Naive B cell (primary cell): ENCODE measurements around the gene MARK4. TPM values are rescaled to one million over a fixed set of nuclear protein-coding genes. Genes with fewer than 3 reads are reported as not detected.
A peak's percentile ranks its signal among the peaks of the same experiment; 100 is the strongest.
"Not testable (repeated sequence)": the region's sequence is repeated elsewhere in the genome, so short reads cannot be mapped to it uniquely, and the experiment has no call there.

Experiments
- ATAC-seq, 2 donors: fragments of 150-1000 bp; cut with Tn5 transposase; 2 replicates each; pipeline ENCODE4 v1.10.0; 2021; ENCODE audit warnings: low read depth in 2 of 2, mild to moderate bottlenecking in 2 of 2, moderate library complexity in 2 of 2
- DNase-seq: peaks from one replicate; pipeline ENCODE4 v3.0.0; 2022
- H3K27ac Mint-ChIP-seq, 6 donors: one replicate each; pipeline ENCODE4 v1.8.0; 2020 to 2022; ENCODE audit warnings: mild to moderate bottlenecking in 6 of 6, mixed read lengths in 6 of 6, moderate library complexity in 5 of 6, inconsistent platforms in 2 of 6
- H3K27me3 Mint-ChIP-seq, 3 donors: one replicate each; pipeline ENCODE4 v1.8.0; 2021 to 2022; ENCODE audit warnings: mixed read lengths in 3 of 3, mild to moderate bottlenecking in 1 of 3
- H3K36me3 Mint-ChIP-seq, 2 donors: one replicate each; pipeline ENCODE4 v1.8.0; 2020 to 2022; ENCODE audit warnings: mixed read lengths in 2 of 2, inconsistent platforms in 1 of 2, mild to moderate bottlenecking in 1 of 2
- H3K4me1 Mint-ChIP-seq, 3 donors: one replicate each; pipeline ENCODE4 v1.8.0; 2020 to 2022; ENCODE audit warnings: mixed read lengths in 3 of 3, inconsistent platforms in 1 of 3, mild to moderate bottlenecking in 1 of 3, moderate library complexity in 1 of 3
- H3K4me3 Mint-ChIP-seq, 8 donors: one replicate each; pipeline ENCODE4 v1.8.0; 2020 to 2022; ENCODE audit warnings: mild to moderate bottlenecking in 8 of 8, mixed read lengths in 8 of 8, moderate library complexity in 8 of 8, inconsistent platforms in 2 of 8
- H3K9me3 Mint-ChIP-seq, 7 donors: one replicate each; pipeline ENCODE4 v1.8.0; 2020 to 2022; ENCODE audit warnings: mixed read lengths in 7 of 7, mild to moderate bottlenecking in 5 of 7, inconsistent platforms in 2 of 7, moderate library complexity in 1 of 7
- polyA plus RNA-seq, 6 donors: library from polyadenylated mRNA; unstranded; fragments of 300-500 nt; fragmentation: Illumina TruSeq; gene quantifications; one replicate each; pipeline ENCODE4 v1.2.3, GENCODE V29; 2021; ENCODE audit warnings: low read depth in 6 of 6

Gene MARK4
- polyA plus RNA-seq, 6 donors from 2014 or later, result 0.35 to 2.7 (median 0.82) TPM; not detected in 1

DNA sequence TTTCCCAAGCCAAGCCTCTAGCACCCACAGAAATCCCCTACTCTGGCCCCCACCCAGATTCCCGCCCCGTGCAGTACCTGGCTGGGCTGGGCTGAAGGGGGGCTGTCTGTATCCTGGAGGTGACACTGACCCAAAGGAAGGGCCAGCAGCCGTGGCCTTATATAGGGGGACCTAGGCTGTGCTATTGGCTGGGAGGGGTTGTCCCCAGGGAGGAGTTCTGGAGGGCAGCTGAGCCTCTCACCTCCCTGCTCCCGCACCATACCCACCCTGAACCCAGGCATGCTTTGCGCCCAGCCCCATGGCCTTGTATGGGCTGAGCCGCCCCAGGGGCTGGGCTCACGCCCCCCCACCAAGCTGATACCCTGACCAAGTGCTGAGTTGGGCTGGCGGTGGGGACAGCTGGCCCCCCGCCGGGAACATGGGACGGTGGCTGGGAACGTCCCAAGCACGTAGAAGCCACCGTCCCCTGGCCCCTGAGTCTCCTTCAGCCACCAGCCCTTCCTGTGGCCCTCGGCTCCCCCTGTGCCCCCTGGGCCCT is 71.7 kb downstream of the MARK4 start, which contains the start of gene CKM:
TSS of gene CKM (minus strand) at position 132 of the 538 bp plus-strand sequence. CDS start 3,162 bp downstream, outside the sequence.
- DNase-seq, result no peak
- H3K27me3 Mint-ChIP-seq, result peaks cover 16 to 60% (median 41%) of the 10 kb centered on the region in 3 donors
- no peak for ATAC-seq
- H3K27ac Mint-ChIP-seq, result no peak within 1 kb of the TSS
- H3K4me1 Mint-ChIP-seq, result peaks cover 4 to 8% (median 6%) of the 10 kb centered on the region in 3 donors
- H3K9me3 Mint-ChIP-seq, result no peaks in the 10 kb centered on the region
- H3K4me3 Mint-ChIP-seq, result peak within 1 kb of the TSS in 1 of 8 donors; percentile 81
- no peaks in the 10 kb centered on the region for H3K36me3 Mint-ChIP-seq

GRCh38 chr19:45323671-45324081 is 72.6 kb downstream of the MARK4 start:
- ATAC-seq, result no peak
- H3K27me3 Mint-ChIP-seq, result peaks cover 20 to 59% (median 38%) of the 10 kb centered on the region in 3 donors
- H3K4me1 Mint-ChIP-seq, result peaks cover 4 to 8% (median 6%) of the 10 kb centered on the region in 3 donors
- DNase-seq, result no peak
- peaks cover 0 to 4% (median 0%) of the 10 kb centered on the region in 7 donors for H3K9me3 Mint-ChIP-seq
- H3K27ac Mint-ChIP-seq, result no peak overlapping the region
- H3K4me3 Mint-ChIP-seq, result peak overlapping the region in 1 of 8 donors; percentile 81
- no peaks in the 10 kb centered on the region for H3K36me3 Mint-ChIP-seq

DNA sequence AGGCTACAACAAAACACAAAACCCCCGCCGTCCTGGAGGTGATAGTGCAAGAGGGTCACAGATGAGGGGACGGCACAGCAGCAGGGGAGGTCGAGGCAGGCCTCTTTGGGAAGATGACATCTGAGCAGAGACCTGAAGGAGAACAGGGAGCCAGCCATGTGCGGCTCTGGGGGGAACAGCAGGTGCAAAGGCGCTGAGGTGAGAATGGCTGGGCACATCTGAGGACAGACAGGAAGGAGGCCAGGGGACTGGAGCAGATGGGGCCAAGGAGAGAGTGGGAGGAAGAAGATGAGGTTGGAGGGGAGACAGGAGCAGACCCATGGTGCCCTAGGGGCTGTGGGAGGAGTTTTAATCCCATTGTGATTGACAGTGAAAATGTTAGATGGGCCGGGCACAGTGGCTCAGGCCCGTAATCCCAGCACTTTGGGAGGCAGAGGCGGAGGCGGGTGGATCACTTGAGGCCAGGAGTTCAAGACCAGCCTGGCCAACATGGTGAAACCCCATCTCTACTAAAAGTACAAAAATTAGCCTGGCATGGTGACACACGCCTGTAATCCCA is 73.4 kb downstream of the MARK4 start:
- peak overlapping the region in 2 of 6 donors; percentile 38 for H3K27ac Mint-ChIP-seq
- peaks cover 4 to 8% (median 6%) of the 10 kb centered on the region in 3 donors for H3K4me1 Mint-ChIP-seq
- peaks cover 20 to 56% (median 38%) of the 10 kb centered on the region in 3 donors for H3K27me3 Mint-ChIP-seq
- peaks cover 0 to 4% (median 0%) of the 10 kb centered on the region in 7 donors for H3K9me3 Mint-ChIP-seq
- no peak for DNase-seq
- ATAC-seq, result no peak
- peak overlapping the region in 1 of 8 donors; percentile 12 for H3K4me3 Mint-ChIP-seq
- H3K36me3 Mint-ChIP-seq, result no peaks in the 10 kb centered on the region

- ATAC-seq, result no peak
- Mint-ChIP-seq H3K4me3 (no peak overlapping the region), H3K9me3 (peaks cover 0 to 4% (median 0%) of the 10 kb centered on the region in 7 donors), H3K27ac (peak overlapping the region in 1 of 6 donors; percentile 20), H3K27me3 (peaks cover 18 to 50% (median 36%) of the 10 kb centered on the region in 3 donors), H3K36me3 (no peaks in the 10 kb centered on the region), H3K4me1 (peaks cover 4 to 8% (median 6%) of the 10 kb centered on the region in 3 donors)
- no peak for DNase-seq
These were observed 76.5 kb downstream of the MARK4 start for GRCh38 chr19:45327404-45328143.

- Mint-ChIP-seq H3K4me3 (no peak overlapping the region), H3K27ac (peak overlapping the region in 1 of 6 donors; percentile 32), H3K4me1 (peaks cover 2 to 3% (median 3%) of the 10 kb centered on the region in 3 donors)
These were observed 80.3 kb downstream of the MARK4 start for GRCh38 chr19:45331411-45331810.

DNA sequence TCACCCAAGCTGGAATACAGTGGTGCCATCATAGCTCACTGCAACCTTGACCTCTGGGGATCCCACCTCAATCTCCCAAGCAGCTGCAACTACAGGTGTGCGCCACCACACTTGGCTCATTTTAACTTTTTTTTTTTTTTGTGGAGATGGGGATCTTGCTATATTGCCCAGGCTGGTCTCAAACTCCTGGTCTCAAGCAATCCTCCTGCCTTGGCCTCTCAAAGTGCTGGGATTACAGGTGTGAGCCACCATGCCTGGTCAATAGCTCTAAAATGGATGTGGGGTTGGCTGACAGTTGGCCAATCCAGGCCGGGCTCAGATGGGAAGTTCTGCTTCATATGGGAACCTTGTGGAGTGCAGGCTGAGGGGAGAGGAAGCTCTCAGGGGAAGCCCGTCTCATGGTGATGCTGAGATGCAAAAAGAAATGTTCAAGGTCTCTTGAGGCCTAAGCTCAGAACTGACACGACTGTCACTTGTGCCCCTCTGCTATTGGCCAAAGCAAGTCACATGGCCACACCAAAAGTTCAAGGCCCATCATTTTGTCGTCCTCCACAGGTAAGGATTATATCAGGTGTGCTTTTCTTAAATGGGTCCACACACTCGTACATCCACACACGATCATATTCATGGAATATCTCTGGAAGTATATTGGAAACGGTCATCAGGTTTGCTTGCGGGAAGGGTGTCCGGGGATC is 82.7 kb downstream of the MARK4 start:
- peaks cover 0 to 3% (median 3%) of the 10 kb centered on the region in 3 donors for H3K4me1 Mint-ChIP-seq
- H3K27me3 Mint-ChIP-seq, result peaks cover 14 to 29% (median 15%) of the 10 kb centered on the region in 3 donors
- DNase-seq (no peak), ATAC-seq (no peak)
- peak overlapping the region in 1 of 6 donors; percentile 56 for H3K27ac Mint-ChIP-seq
- H3K36me3 Mint-ChIP-seq, result no peaks in the 10 kb centered on the region
- no peak overlapping the region for H3K4me3 Mint-ChIP-seq
- no peaks in the 10 kb centered on the region for H3K9me3 Mint-ChIP-seq

More at GRCh38 chr19:45331411-45331810, 80.3 kb downstream of the MARK4 start:
- no peaks in the 10 kb centered on the region for H3K36me3 Mint-ChIP-seq
- ATAC-seq (no peak), DNase-seq (no peak)
- H3K27me3 Mint-ChIP-seq, result peaks cover 10 to 28% (median 18%) of the 10 kb centered on the region in 3 donors
- H3K9me3 Mint-ChIP-seq, result peaks cover 0 to 4% (median 0%) of the 10 kb centered on the region in 7 donors

- not testable (repeated sequence) for ATAC-seq
- peaks cover 15 to 40% (median 22%) of the 10 kb centered on the region in 3 donors for H3K27me3 Mint-ChIP-seq
These were observed 83.8 kb downstream of the MARK4 start for GRCh38 chr19:45334881-45335280.

DNA sequence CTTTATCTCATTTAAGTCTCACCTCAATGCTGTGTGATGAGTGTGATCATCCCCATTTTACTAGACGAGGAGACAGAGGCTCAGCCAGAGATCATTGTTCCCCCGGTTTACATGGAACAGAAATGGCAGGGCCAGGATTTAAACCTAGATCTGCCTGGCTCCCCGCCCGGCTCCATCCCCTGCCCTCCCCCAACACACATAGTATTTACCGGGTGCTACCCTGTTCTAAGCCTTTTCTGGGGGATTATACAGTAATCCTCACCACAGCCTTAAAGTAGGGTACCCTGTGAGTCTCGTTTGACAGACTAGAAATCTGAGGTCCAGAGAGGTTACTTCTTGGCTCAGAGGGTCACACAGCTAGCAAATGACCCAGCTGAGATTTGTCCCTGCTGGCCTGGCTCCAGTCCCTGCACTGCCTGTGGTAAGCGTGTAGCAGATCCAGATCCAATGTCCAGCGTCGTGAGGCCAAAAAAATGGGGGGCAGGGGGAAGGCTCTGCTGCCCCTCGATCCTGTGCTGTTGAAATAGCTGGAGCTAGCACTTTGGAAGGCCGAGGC is 85.7 kb downstream of the MARK4 start:
- H3K27me3 Mint-ChIP-seq, result peaks cover 14 to 32% (median 23%) of the 10 kb centered on the region in 3 donors
- no peak overlapping the region for H3K27ac Mint-ChIP-seq
- H3K9me3 Mint-ChIP-seq, result peaks cover 0 to 4% (median 0%) of the 10 kb centered on the region in 7 donors
- no peaks in the 10 kb centered on the region for H3K36me3 Mint-ChIP-seq
- DNase-seq, result no peak
- H3K4me1 Mint-ChIP-seq, result peaks cover 6 to 7% (median 7%) of the 10 kb centered on the region in 3 donors
- H3K4me3 Mint-ChIP-seq, result peak overlapping the region in 1 of 8 donors; percentile 29
- no peak for ATAC-seq

More at GRCh38 chr19:45334881-45335280, 83.8 kb downstream of the MARK4 start:
- H3K4me3 Mint-ChIP-seq, H3K36me3 Mint-ChIP-seq, H3K4me1 Mint-ChIP-seq, H3K9me3 Mint-ChIP-seq, DNase-seq, H3K27ac Mint-ChIP-seq: not testable (repeated sequence)

- Mint-ChIP-seq H3K4me1 (peaks cover 6 to 7% (median 7%) of the 10 kb centered on the region in 3 donors), H3K36me3 (no peaks in the 10 kb centered on the region), H3K27me3 (peaks cover 20 to 44% (median 28%) of the 10 kb centered on the region in 3 donors), H3K9me3 (peaks cover 0 to 4% (median 0%) of the 10 kb centered on the region in 7 donors), H3K27ac (no peak overlapping the region), H3K4me3 (peak overlapping the region in 5 of 8 donors; percentile 47 to 73 (median 69))
- ATAC-seq, result no peak
- DNase-seq, result no peak
These were observed 88.6 kb downstream of the MARK4 start for GRCh38 chr19:45339629-45340028.

- H3K4me3 Mint-ChIP-seq, result peak within 1 kb of the TSS in 7 of 8 donors; percentile 47 to 82 (median 70)
- H3K9me3 Mint-ChIP-seq, result peaks cover 0 to 4% (median 0%) of the 10 kb centered on the region in 7 donors
- peaks cover 6 to 7% (median 7%) of the 10 kb centered on the region in 3 donors for H3K4me1 Mint-ChIP-seq
- peaks cover 27 to 51% (median 28%) of the 10 kb centered on the region in 3 donors for H3K27me3 Mint-ChIP-seq
- H3K36me3 Mint-ChIP-seq, result no peaks in the 10 kb centered on the region
- peak; percentile 40 to 50 for ATAC-seq
- peak; percentile 20 for DNase-seq
- H3K27ac Mint-ChIP-seq, result peak within 1 kb of the TSS in 1 of 6 donors; percentile 73
These were observed 89.3 kb downstream of the MARK4 start, which contains the start of gene KLC3 for GRCh38 chr19:45340232-45340898. Gene KLC3, plus strand, starts transcription at chr19:45340750. Its CDS starts 4,792 bp downstream, at chr19:45345542.

GRCh38 chr19:45340899-45341453 is 89.9 kb downstream of the MARK4 start:
- H3K27me3 Mint-ChIP-seq, result peaks cover 28 to 55% (median 34%) of the 10 kb centered on the region in 3 donors
- H3K27ac Mint-ChIP-seq, result no peak overlapping the region
- no peaks in the 10 kb centered on the region for H3K36me3 Mint-ChIP-seq
- DNase-seq (no peak), ATAC-seq (peak; percentile 32 to 34)
- H3K9me3 Mint-ChIP-seq, result peaks cover 0 to 4% (median 0%) of the 10 kb centered on the region in 7 donors
- peaks cover 6 to 7% (median 7%) of the 10 kb centered on the region in 3 donors for H3K4me1 Mint-ChIP-seq
- H3K4me3 Mint-ChIP-seq, result no peak overlapping the region

DNA sequence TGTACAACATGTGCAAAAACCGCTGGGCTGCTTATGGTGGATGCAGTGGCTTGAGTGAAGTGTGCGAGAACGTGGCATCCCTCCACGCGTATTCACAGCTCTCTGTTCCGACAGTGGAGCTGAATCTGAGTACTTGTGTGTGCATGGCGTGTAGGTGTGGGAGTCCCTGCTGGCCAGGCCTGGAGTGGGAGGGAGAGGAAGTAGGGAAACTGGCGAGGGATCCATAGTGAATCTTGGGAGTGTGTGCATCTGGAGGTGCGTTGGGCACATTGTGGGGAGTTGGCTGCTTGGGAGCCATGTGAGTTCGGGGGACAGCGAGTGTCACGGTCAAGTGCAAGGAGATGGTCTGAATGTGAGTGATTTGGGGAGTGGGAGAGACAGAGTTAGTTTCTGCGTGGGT is 91.8 kb downstream of the MARK4 start:
- H3K4me1 Mint-ChIP-seq, result peaks cover 6 to 7% (median 7%) of the 10 kb centered on the region in 3 donors
- peaks cover 0 to 4% (median 0%) of the 10 kb centered on the region in 7 donors for H3K9me3 Mint-ChIP-seq
- ATAC-seq (no peak), DNase-seq (no peak)
- H3K4me3 Mint-ChIP-seq, result no peak overlapping the region
- H3K36me3 Mint-ChIP-seq, result no peaks in the 10 kb centered on the region
- no peak overlapping the region for H3K27ac Mint-ChIP-seq
- peaks cover 20 to 63% (median 32%) of the 10 kb centered on the region in 3 donors for H3K27me3 Mint-ChIP-seq
